ENCODE data around the gene MRPL16. TPM values are rescaled to one million over a fixed set of nuclear protein-coding genes. Genes with fewer than 3 reads are reported as not detected.

Gene MRPL16
- total RNA-seq, 2 experiments from 2014 or later: 59.5 to 63.2 TPM

- Mint-ChIP-seq H3K27ac (no peak overlapping the region), H3K9me3 (no peaks in the 10 kb centered on the region), H3K4me1 (ENCODE audit: low read depth) (peaks cover 19% of the 10 kb centered on the region), H3K4me3 (no peak overlapping the region), H3K36me3 (ENCODE audit: low read depth) (no peaks in the 10 kb centered on the region), H3K27me3 (ENCODE audit: low read depth) (no peaks in the 10 kb centered on the region)
- CTCF ChIA-PET: interaction anchor here (1.1 to 1.9 kb wide), 2 partner anchors 12 to 38 kb away, joined by 3 to 7 read pairs; partner anchors contain the start of gene STX3
- intact Hi-C loops (cut with micrococcal nuclease): no loop called here
- DNase-seq: no peak
Measured at GRCh38 chr11:59767225-59767611, 43.4 kb downstream of the MRPL16 start.

GRCh38 chr11:59766542-59767224, 43.9 kb downstream of the MRPL16 start:
- Mint-ChIP-seq H3K9me3 (no peaks in the 10 kb centered on the region), H3K4me3 (no peak overlapping the region), H3K27me3 (ENCODE audit: low read depth) (no peaks in the 10 kb centered on the region), H3K4me1 (ENCODE audit: low read depth) (peaks cover 14% of the 10 kb centered on the region), H3K27ac (no peak overlapping the region), H3K36me3 (ENCODE audit: low read depth) (no peaks in the 10 kb centered on the region)
- DNase-seq: no peak
- CTCF ChIA-PET: interaction anchor here (1.1 to 1.9 kb wide), 2 partner anchors 11 to 38 kb away, joined by 3 to 7 read pairs; partner anchors contain the start of gene STX3
- intact Hi-C loops (cut with micrococcal nuclease): no loop called here

GRCh38 chr11:59765068-59765735, 45.4 kb downstream of the MRPL16 start:
- intact Hi-C loops (cut with micrococcal nuclease): no loop called here
- H3K27ac Mint-ChIP-seq: no peak overlapping the region
- CTCF ChIA-PET: interaction anchor here (1.6 kb wide), 1 partner anchor 9 kb away, joined by 3 read pairs; no protein-coding TSS in a partner anchor

GRCh38 chr11:59761993-59762392, 48.6 kb downstream of the MRPL16 start:
- H3K9me3 Mint-ChIP-seq: no peaks in the 10 kb centered on the region
- H3K27me3 Mint-ChIP-seq (ENCODE audit: low read depth): no peaks in the 10 kb centered on the region
- CTCF ChIA-PET: no interaction called here
- H3K4me3 Mint-ChIP-seq: no peak overlapping the region
- no peak overlapping the region for H3K27ac Mint-ChIP-seq
- no peak for DNase-seq
- intact Hi-C loops (cut with micrococcal nuclease): no loop called here
- H3K36me3 Mint-ChIP-seq (ENCODE audit: low read depth): no peaks in the 10 kb centered on the region
- H3K4me1 Mint-ChIP-seq (ENCODE audit: low read depth): peaks cover 9% of the 10 kb centered on the region

More at GRCh38 chr11:59765068-59765735, 45.4 kb downstream of the MRPL16 start:
- Mint-ChIP-seq H3K9me3 (no peaks in the 10 kb centered on the region), H3K4me3 (no peak overlapping the region), H3K36me3 (ENCODE audit: low read depth) (no peaks in the 10 kb centered on the region), H3K4me1 (ENCODE audit: low read depth) (peaks cover 9% of the 10 kb centered on the region), H3K27me3 (ENCODE audit: low read depth) (no peaks in the 10 kb centered on the region)
- DNase-seq: no peak

GRCh38 chr11:59760771-59761170, 49.8 kb downstream of the MRPL16 start:
- Mint-ChIP-seq H3K27me3 (ENCODE audit: low read depth) (no peaks in the 10 kb centered on the region), H3K4me3 (no peak overlapping the region), H3K27ac (no peak overlapping the region), H3K9me3 (no peaks in the 10 kb centered on the region), H3K36me3 (ENCODE audit: low read depth) (no peaks in the 10 kb centered on the region), H3K4me1 (ENCODE audit: low read depth) (peaks cover 13% of the 10 kb centered on the region)
- intact Hi-C loops (cut with micrococcal nuclease): no loop called here
- DNase-seq: no peak
- CTCF ChIA-PET: interaction anchor here (1.6 kb wide), 1 partner anchor 49 kb away, joined by 4 read pairs; no protein-coding TSS in a partner anchor

- no peaks in the 10 kb centered on the region for H3K9me3 Mint-ChIP-seq
- no peak overlapping the region for H3K27ac Mint-ChIP-seq
- no peaks in the 10 kb centered on the region for H3K36me3 Mint-ChIP-seq (ENCODE audit: low read depth)
- H3K4me3 Mint-ChIP-seq: no peak overlapping the region
- intact Hi-C loops (cut with micrococcal nuclease): loop anchor here (10.0 kb wide), 1 partner anchor 1605 kb away; the partner anchor contains the start of genes CYB561A3 and TMEM138
- CTCF ChIA-PET: interaction anchor here (0.6 to 1.6 kb wide), 3 partner anchors 26 to 399 kb away, joined by 3 to 4 read pairs (median 3); no protein-coding TSS in a partner anchor
- H3K27me3 Mint-ChIP-seq (ENCODE audit: low read depth): no peaks in the 10 kb centered on the region
- no peak for DNase-seq
- peaks cover 10% of the 10 kb centered on the region for H3K4me1 Mint-ChIP-seq (ENCODE audit: low read depth)
Measured at GRCh38 chr11:59759900-59760299, 50.7 kb downstream of the MRPL16 start.

GRCh38 chr11:59758401-59759037, 52.1 kb downstream of the MRPL16 start:
- no peak overlapping the region for H3K27ac Mint-ChIP-seq
- no peak overlapping the region for H3K4me3 Mint-ChIP-seq
- DNase-seq: no peak
- intact Hi-C loops (cut with micrococcal nuclease): loop anchor here (10.0 kb wide), 1 partner anchor 1606 kb away; the partner anchor contains the start of genes CYB561A3 and TMEM138
- no peaks in the 10 kb centered on the region for H3K36me3 Mint-ChIP-seq (ENCODE audit: low read depth)
- no peaks in the 10 kb centered on the region for H3K9me3 Mint-ChIP-seq
- no peaks in the 10 kb centered on the region for H3K27me3 Mint-ChIP-seq (ENCODE audit: low read depth)
- peaks cover 9% of the 10 kb centered on the region for H3K4me1 Mint-ChIP-seq (ENCODE audit: low read depth)
- CTCF ChIA-PET: no interaction called here

GRCh38 chr11:59756845-59757244, 53.7 kb downstream of the MRPL16 start:
- Mint-ChIP-seq H3K9me3 (no peaks in the 10 kb centered on the region), H3K27ac (no peak overlapping the region), H3K27me3 (ENCODE audit: low read depth) (no peaks in the 10 kb centered on the region), H3K36me3 (ENCODE audit: low read depth) (no peaks in the 10 kb centered on the region), H3K4me1 (ENCODE audit: low read depth) (peaks cover 9% of the 10 kb centered on the region), H3K4me3 (no peak overlapping the region)
- intact Hi-C loops (cut with micrococcal nuclease): loop anchor here (10.0 kb wide), 1 partner anchor 1608 kb away; the partner anchor contains the start of genes CYB561A3 and TMEM138
- CTCF ChIA-PET: interaction anchor here (4.1 to 5.7 kb wide), 2 partner anchors 15 to 43 kb away, joined by 25 to 66 read pairs; no protein-coding TSS in a partner anchor
- no peak for DNase-seq

GRCh38 chr11:59756558-59756840, 54.1 kb downstream of the MRPL16 start:
- CTCF ChIA-PET: interaction anchor here (0.9 to 5.7 kb wide), 7 partner anchors 9 to 51 kb away, joined by 3 to 66 read pairs (median 7); no protein-coding TSS in a partner anchor
- H3K4me3 Mint-ChIP-seq: no peak overlapping the region
- DNase-seq: no peak
- H3K36me3 Mint-ChIP-seq (ENCODE audit: low read depth): no peaks in the 10 kb centered on the region
- no peak overlapping the region for H3K27ac Mint-ChIP-seq
- no peaks in the 10 kb centered on the region for H3K27me3 Mint-ChIP-seq (ENCODE audit: low read depth)
- peaks cover 9% of the 10 kb centered on the region for H3K4me1 Mint-ChIP-seq (ENCODE audit: low read depth)
- no peaks in the 10 kb centered on the region for H3K9me3 Mint-ChIP-seq
- intact Hi-C loops (cut with micrococcal nuclease): loop anchor here (10.0 kb wide), 1 partner anchor 1608 kb away; the partner anchor contains the start of genes CYB561A3 and TMEM138

Other genes starting within 250 kb of the MRPL16 start
- gene OSBP, start 195.0 kb downstream of the MRPL16 start, total RNA-seq: 10 to 100 TPM; 33.9 to 37.0 TPM
- 10 to 100 TPM; 56.7 to 56.8 TPM for gene PATL1, start 141.7 kb downstream of the MRPL16 start, total RNA-seq
- not detected for gene OR10V1, start 96.9 kb downstream of the MRPL16 start, total RNA-seq
- 1 to 10 TPM; 5.4 to 5.5 TPM for gene STX3, start 55.4 kb downstream of the MRPL16 start, total RNA-seq
- not detected for gene CBLIF, start 34.7 kb upstream of the MRPL16 start, total RNA-seq
- gene TCN1, start 55.7 kb upstream of the MRPL16 start, total RNA-seq: not detected
- gene OOSP3, start 68.0 kb upstream of the MRPL16 start, total RNA-seq: not detected
- not detected for gene OOSP1, start 127.7 kb upstream of the MRPL16 start, total RNA-seq
- not detected for gene OOSP4A, start 153.3 kb upstream of the MRPL16 start, total RNA-seq
- not detected for gene OOSP4B, start 206.4 kb upstream of the MRPL16 start, total RNA-seq
- not detected for gene OOSP2, start 229.6 kb upstream of the MRPL16 start, total RNA-seq
- gene MS4A3, start 245.9 kb upstream of the MRPL16 start, total RNA-seq: not detected